AG10803 (cell line): ENCODE measurements around the gene ADGRE1.

Experiments used
- DNase-seq: peaks from one replicate; pipeline ENCODE4 v3.0.0; 2010; ENCODE audit warnings: low read depth
- H3K4me3 ChIP-seq: 2 replicates; pipeline ENCODE4 v1.5.1; 2011; ENCODE audit warnings: mild to moderate bottlenecking, low read length, control low read depth
- CTCF ChIP-seq: conservative IDR thresholded peaks from 2 replicates; pipeline ENCODE4 v1.5.1; 2011; ENCODE audit warnings: mild to moderate bottlenecking, low read length, control low read depth, inconsistent platforms

ADGRE1 gene

DNA sequence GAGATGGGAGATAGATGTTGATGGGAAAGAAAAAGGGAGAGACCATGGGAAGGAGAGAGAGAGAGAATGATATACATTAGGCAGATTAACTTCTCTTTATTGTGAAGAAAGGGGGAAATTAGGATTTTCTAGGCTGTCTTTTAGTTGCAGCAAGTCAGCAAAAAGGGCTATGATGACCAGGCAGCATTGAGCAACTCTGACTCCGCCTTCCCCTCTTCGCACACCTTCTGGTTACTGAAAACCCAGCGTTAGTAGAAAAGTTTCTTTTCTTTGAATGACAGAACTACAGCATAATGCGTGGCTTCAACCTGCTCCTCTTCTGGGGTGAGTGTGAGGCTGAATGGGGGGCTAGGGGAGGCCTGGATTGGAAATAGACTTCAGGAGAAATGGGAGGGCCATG, at the start of gene ADGRE1:
Gene ADGRE1 (plus strand): TSS at position 264 of the 400 bp plus-strand sequence. CDS start 30 bp downstream, at position 294.
- no peak for TF ChIP-seq CTCF
- no peak within 1 kb of the TSS for H3K4me3 ChIP-seq
- no peak for DNase-seq

GRCh38 chr19:6838062-6838655, 49.2 kb upstream of the ADGRE1 start:
- H3K4me3 ChIP-seq, result no peak overlapping the region
- TF ChIP-seq CTCF, result no peak
- DNase-seq, result no peak

DNA sequence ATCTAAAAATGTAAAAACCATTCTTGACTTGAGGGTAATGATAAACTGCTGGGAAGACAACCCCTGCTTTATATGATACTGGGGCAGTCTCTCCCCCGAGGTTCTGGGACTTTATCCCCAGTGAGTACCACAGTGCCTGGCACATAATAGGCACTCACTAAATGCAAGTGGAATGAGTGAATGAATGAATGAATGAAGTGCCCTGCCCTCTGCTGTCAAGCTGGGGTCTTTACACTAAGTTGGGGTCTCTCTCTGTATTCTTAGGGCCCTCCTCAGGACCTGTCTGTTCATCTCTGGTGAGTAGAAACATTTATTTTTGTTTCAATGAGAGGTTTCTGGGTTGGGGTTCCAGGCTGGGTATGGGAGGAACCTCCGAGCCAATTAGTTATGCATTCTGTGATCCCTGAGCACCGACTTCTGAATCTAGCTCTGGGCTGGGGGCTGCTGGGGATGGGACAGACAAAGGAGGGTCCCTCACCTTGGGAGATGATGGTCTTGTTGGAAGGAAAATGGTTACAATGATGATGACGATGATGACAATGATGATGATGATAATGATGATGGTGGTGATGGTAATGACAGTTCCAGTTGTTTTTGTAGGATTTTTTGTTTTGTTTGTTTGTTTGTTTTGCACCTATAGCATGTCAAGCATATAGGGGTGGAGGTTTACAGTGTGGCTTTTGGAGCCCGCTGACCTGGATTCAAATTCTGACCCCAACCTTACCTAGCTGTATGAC, 44.3 kb upstream of the ADGRE1 start:
- no peak overlapping the region for H3K4me3 ChIP-seq
- no peak for TF ChIP-seq CTCF
- DNase-seq, result no peak

DNA sequence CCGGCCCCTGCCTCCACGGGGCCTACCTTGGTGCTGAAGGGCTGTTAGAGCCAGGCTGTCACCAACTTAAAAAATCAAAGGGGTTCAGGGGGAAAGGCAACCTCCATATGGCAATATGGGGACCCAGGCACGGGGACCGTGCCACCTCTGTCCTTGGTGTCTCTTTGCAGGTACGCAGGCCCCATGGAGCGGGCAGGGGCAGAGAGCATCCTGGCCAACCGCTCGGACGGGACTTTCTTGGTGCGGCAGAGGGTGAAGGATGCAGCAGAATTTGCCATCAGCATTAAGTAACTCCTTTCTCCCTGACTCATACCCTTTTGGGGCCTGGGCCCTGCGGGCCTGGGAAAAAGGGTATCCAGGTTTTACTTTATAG, 39.6 kb upstream of the ADGRE1 start:
- no peak for DNase-seq
- no peak overlapping the region for H3K4me3 ChIP-seq
- no peak for TF ChIP-seq CTCF

- no peak for DNase-seq
- TF ChIP-seq CTCF, result no peak
- H3K4me3 ChIP-seq, result no peak overlapping the region
Measured at GRCh38 chr19:6848986-6849385, 38.4 kb upstream of the ADGRE1 start.

DNA sequence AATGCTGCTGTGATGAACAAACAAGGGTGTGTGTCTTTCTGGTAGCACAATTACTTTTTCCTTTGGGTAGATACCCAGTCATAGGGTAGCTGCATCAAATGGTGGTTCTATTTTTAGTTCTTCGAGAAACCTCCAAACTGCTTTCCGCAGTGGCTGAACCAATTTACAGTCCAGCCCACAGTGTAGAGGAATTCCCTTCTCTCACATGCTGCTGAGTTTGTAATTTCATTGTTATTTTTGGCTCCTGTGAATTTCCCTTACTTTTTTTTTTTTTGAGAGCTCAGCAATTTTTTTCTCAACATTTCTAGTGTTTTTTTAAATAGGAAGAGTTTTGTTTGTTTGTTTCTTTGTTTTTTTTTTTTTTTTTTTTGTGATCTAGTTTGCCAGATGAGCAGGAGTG, 37.5 kb upstream of the ADGRE1 start:
- no peak for TF ChIP-seq CTCF
- DNase-seq, result no peak
- H3K4me3 ChIP-seq, result no peak overlapping the region

DNA sequence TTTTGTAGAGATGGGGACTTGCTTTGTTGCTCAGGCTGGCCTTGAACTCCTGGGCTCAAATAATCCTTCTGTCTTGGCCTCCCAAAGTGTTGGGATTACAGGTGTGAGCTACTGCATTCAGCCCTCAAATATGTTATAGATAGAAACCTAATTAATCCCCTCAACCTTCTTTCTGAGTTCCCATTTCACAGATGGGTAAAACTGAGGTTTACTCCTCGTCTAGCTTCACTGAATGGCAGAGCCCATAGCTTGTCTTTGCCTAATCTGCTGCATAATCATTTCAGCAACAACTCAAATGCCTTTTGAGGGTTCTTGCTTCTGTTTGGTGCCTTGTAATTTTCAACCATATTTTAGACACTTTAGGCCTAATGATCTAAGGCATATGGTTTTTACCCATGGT, 36.0 kb upstream of the ADGRE1 start:
- no peak for DNase-seq
- TF ChIP-seq CTCF, result no peak
- H3K4me3 ChIP-seq, result no peak overlapping the region
